DND-41 (cell line): ENCODE measurements around the gene SUPT3H.

Experiments used
- CTCF ChIP-seq: IDR thresholded peaks from 2 replicates; pipeline ENCODE4 v1.5.1; 2012; ENCODE audit warnings: borderline replicate concordance, low read length, moderate library complexity, mild to moderate bottlenecking; ENCODE audit not compliant: poor library complexity, severe bottlenecking; ENCODE audit errors: extremely low read depth
- EZH2 ChIP-seq: IDR thresholded peaks from 3 replicates; pipeline ENCODE4 v1.6.1; 2012; ENCODE audit warnings: borderline replicate concordance, low read depth, mild to moderate bottlenecking, moderate library complexity, low read length, inconsistent platforms; ENCODE audit not compliant: severe bottlenecking

GRCh38 chr6:45024610-45025009, 353.1 kb downstream of the SUPT3H start:
- TF ChIP-seq CTCF (no peak), EZH2 (no peak)
